GM19468 (cell line): ENCODE data around the gene MYG1.

Experiments
- ATAC-seq: cut with Tn5 transposase; IDR thresholded peaks from one replicate; pipeline ENCODE4 v1.9.1; 2021; ENCODE audit warnings: mild to moderate bottlenecking, moderate library complexity, moderate number of reproducible peaks; ENCODE audit not compliant: unreplicated experiment; ENCODE audit errors: extremely low read depth

The MYG1 gene

GRCh38 chr12:53299454-53300180 is at the start of gene MYG1:
Gene MYG1 (plus strand): TSS chr12:53299695. CDS start chr12:53299738, 43 bp downstream.
- peak; percentile 41 for ATAC-seq

- ATAC-seq = peak; percentile 23
Observed at GRCh38 chr12:53251477-53252348, 47.8 kb upstream of the MYG1 start.

- ATAC-seq = no peak
Observed at GRCh38 chr12:53252349-53252916, 47.1 kb upstream of the MYG1 start.

GRCh38 chr12:53253298-53253697 is 46.2 kb upstream of the MYG1 start:
- ATAC-seq = no peak

GRCh38 chr12:53254816-53255545 is 44.5 kb upstream of the MYG1 start:
- ATAC-seq = no peak

- peak; percentile 25 for ATAC-seq
Observed at GRCh38 chr12:53255996-53256395, 43.5 kb upstream of the MYG1 start.

- ATAC-seq = no peak
Observed at GRCh38 chr12:53258541-53259539, 40.7 kb upstream of the MYG1 start.

GRCh38 chr12:53259891-53260290 is 39.6 kb upstream of the MYG1 start:
- no peak for ATAC-seq

GRCh38 chr12:53265783-53266182 is 33.7 kb upstream of the MYG1 start:
- no peak for ATAC-seq

GRCh38 chr12:53267306-53267998 is 32.0 kb upstream of the MYG1 start:
- ATAC-seq = no peak

- ATAC-seq = peak; percentile 61
Observed at GRCh38 chr12:53267999-53268629, 31.4 kb upstream of the MYG1 start, which contains the start of gene ESPL1. Gene ESPL1 (plus strand): TSS chr12:53268299. CDS start chr12:53268767, 468 bp downstream.

- ATAC-seq = no peak
Observed at GRCh38 chr12:53268630-53269562, 30.6 kb upstream of the MYG1 start.

GRCh38 chr12:53274445-53274844 is 25.1 kb upstream of the MYG1 start:
- ATAC-seq = no peak

- no peak for ATAC-seq
Observed at GRCh38 chr12:53276511-53276910, 23.0 kb upstream of the MYG1 start.

GRCh38 chr12:53277981-53278380 is 21.5 kb upstream of the MYG1 start:
- no peak for ATAC-seq

- ATAC-seq = no peak
Observed at GRCh38 chr12:53279283-53279869, 20.1 kb upstream of the MYG1 start.
